GM19328 (cell line): Measurements from ENCODE around the gene SCUBE3.

Source experiments
- ATAC-seq: cut with Tn5 transposase; IDR thresholded peaks from one replicate; pipeline ENCODE4 v1.9.1; 2021; ENCODE audit warnings: mild to moderate bottlenecking, moderate library complexity; ENCODE audit not compliant: unreplicated experiment

SCUBE3 gene

DNA sequence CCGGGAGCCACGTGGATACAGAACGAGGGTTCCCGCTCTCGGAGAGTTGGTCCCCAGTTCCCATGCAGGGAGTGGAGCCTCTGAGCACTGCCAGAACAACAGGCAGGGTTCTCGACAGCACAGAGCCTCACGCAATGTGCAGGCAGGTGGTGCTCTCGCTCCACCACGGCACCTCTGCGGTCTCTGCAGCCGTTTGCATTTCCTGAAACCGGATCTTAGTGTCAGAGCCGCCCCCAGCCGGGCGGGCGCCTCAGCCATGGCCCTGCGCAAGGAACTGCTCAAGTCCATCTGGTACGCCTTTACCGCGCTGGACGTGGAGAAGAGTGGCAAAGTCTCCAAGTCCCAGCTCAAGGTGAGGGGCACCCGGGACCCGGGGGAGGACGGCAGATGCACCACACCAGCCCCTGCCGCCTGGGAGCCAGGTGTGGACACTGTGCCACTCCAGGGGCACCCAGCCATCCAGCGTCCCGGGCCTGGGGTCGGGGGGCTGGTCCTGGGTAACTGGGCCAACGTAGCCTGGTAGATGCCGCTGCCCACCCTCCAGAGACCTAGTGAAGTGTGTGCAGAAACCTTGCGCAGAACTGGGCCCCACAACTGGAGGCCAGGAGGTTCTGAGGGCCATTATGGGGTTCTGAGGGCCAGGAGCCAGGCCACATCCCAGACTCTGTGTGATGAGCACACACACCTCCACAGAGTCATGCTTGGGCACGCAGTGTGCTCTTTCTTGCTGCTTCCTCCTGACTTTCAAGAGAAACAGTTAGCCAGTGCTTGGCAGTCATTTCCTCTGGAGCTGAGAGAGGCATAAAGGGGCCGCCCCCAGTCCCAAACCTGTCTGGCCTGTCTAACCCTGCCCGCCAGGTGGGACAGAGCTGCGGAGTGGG lies 84.1 kb downstream of the SCUBE3 start, which contains the start of gene DEF6:
Gene DEF6, plus strand, starts transcription at position 218 of the 881 bp plus-strand sequence. Its CDS starts 39 bp downstream, at position 257.
- ATAC-seq, result peak; percentile 66

DNA sequence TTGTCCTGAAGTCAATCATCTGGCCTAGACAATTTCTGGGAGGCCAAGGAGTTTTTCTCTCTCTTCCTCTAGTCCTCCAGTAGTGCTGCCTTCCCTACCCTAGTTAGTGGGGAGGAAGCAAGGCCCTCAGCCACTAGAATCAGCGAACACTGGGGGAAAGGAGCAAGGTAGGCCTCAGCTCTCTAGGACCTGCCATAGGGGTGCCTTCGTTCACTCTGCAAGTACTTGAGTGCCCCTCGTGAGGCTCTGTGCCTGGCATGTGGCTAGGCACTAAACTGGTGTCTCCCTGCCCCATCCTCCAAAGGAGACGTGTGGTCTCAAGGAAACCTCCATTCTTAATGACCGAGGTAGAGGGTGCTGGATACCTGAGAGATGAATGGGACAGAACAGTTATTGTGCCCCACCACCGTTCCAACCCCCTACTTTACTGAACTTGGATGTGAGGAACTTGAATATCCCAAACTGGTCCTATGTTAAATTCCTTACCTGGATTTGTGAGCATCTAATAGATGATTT lies 84.9 kb downstream of the SCUBE3 start:
- ATAC-seq, result no peak

DNA sequence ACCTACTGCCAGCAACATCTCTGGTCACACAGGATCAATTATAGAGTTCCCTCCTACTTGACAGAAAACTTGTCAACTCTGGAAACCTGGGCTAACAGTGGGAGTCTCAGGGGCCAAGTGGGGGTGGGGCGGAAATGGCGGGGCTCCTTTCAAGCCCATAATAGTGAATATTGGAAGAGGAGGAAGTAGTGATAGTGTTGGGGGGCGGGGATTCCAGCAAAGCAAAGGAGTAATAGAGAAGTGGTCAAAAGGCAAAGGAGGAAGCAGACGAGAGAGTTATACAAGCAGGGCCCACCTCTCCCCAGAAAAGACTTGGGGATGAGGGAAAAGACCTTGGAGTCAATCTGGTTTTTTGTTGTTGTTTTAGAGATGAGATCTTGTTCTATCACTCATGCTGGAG lies 85.9 kb downstream of the SCUBE3 start:
- no peak for ATAC-seq

DNA sequence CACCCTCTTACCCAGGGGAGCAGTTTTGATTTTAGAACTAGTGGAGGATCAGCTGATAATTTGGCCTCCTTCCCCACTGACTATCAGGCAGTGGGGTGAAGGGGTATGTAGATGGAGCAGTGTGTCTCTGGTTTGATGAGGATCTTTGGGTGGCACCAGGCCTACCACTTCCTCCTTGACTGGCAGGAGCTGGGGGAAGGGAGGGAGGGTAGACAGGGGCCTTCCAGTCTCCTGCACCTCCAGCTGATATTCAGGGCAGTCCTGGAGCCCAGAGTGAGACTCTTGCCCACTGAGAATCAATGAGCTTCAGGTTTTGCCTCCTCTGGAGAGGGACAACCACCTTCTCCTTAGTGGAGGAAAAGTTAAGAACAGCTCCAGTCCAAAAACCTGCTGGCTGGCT lies 87.1 kb downstream of the SCUBE3 start:
- no peak for ATAC-seq
